Left lung (tissue), 10 donors: ENCODE results near the gene BICDL2. TPM values are rescaled to one million over a fixed set of nuclear protein-coding genes. Genes with fewer than 3 reads are reported as not detected.
"Not testable (repeated sequence)": the region's sequence is repeated elsewhere in the genome, so short reads cannot be mapped to it uniquely, and the experiment has no call there.

Source experiments
- ATAC-seq: fragments of 200-7000 bp; cut with Tn5 transposase; one replicate; pipeline ENCODE4 v1.9.1; 2020; ENCODE audit warnings: moderate library complexity
- DNase-seq, 4 donors: peaks; one replicate each; pipeline ENCODE4 v3.0.0-alpha.2; 2013 to 2020
- H3K27ac ChIP-seq, 2 donors: fragments of 200-600 bp; sonication (generic) in 1 of 2; one replicate each; pipeline versions ENCODE4 v1.5.0 to v1.8.0; 2020 to 2021
- H3K27me3 ChIP-seq, 2 donors: fragments of 200-600 bp; sonication (generic) in 1 of 2; one replicate each; pipeline versions ENCODE4 v1.5.0 to v1.8.0; 2020 to 2021
- H3K36me3 ChIP-seq, 2 donors: fragments of 200-600 bp; sonication (generic) in 1 of 2; one replicate each; pipeline versions ENCODE4 v1.5.0 to v1.8.0; 2020 to 2021
- H3K4me1 ChIP-seq, 2 donors: fragments of 200-600 bp; one replicate each; pipeline ENCODE4 v1.8.0; 2021
- H3K4me3 ChIP-seq, 2 donors: fragments of 200-600 bp; sonication (generic) in 1 of 2; one replicate each; pipeline versions ENCODE4 v1.5.0 to v1.8.0; 2020 to 2021; ENCODE audit warnings: mild to moderate bottlenecking in 1 of 2
- H3K9me3 ChIP-seq, 2 donors: fragments of 200-600 bp; sonication (generic) in 1 of 2; one replicate each; pipeline versions ENCODE4 v1.5.0 to v1.8.0; 2020 to 2021
- CTCF ChIP-seq, 2 donors: fragments of 200-600 bp; sonication (generic) in 1 of 2; IDR thresholded peaks; one replicate each; pipeline versions ENCODE4 v1.5.0 to v1.8.0; 2021; ENCODE audit warnings: antibody characterized with exemption in 2 of 2
- intact Hi-C, 2 donors: fragments of 100-400 bp; cut with DNase I; formaldehyde crosslinking; loops; one replicate each; pipeline versions ENCODE4 v1.11.2 to v1.14.2; 2022
- polyA plus RNA-seq, 6 donors: library from polyadenylated mRNA; unstranded; fragments of 120-200 nt; gene quantifications; one replicate each; pipeline ENCODE4 v1.2.1, GENCODE V29; 2013; ENCODE audit not compliant: insufficient read length in 6 of 6
- total RNA-seq, 2 donors: library from RNA; stranded (reverse); fragmentation: NEBNext Ultra II Directional; extraction: Animal tissue kit (Norgen Biotek cat#: 25700); gene quantifications; one replicate each; pipeline ENCODE4 v1.2.1, GENCODE V29; 2021
- donor health status: DM: no; HTN: yes; CAD: no.
- donor health status: DM: no; HTN: no; CAD: no.

BICDL2 gene
- total and polyA plus RNA-seq, 8 donors, result 2.5 to 18.1 (median 3.9) TPM

- peak overlapping the region; percentile 86 to 87 for H3K27ac ChIP-seq
- intact Hi-C loops, result no loop called here
- no peaks in the 10 kb centered on the region for H3K27me3 ChIP-seq
- H3K9me3 ChIP-seq, result no peaks in the 10 kb centered on the region
- H3K36me3 ChIP-seq, result peaks cover 0 to 6% of the 10 kb centered on the region in 2 donors
- peak; percentile 88 to 96 for TF ChIP-seq CTCF (IDR thresholded peaks at IDR 0.05)
- ATAC-seq (peak; percentile 98), DNase-seq (peak; percentile 89 to 99 (median 94))
- H3K4me3 ChIP-seq, result peak overlapping the region; percentile 74 to 76
- peaks cover 12 to 75% of the 10 kb centered on the region in 2 donors for H3K4me1 ChIP-seq
Measured at GRCh38 chr16:3059041-3059722, 22.4 kb upstream of the BICDL2 start.

GRCh38 chr16:3058139-3059030, 21.6 kb upstream of the BICDL2 start:
- Histone ChIP-seq H3K9me3 (no peaks in the 10 kb centered on the region), H3K27ac (peak overlapping the region; percentile 86 to 87), H3K27me3 (no peaks in the 10 kb centered on the region), H3K4me1 (peaks cover 12 to 79% of the 10 kb centered on the region in 2 donors), H3K36me3 (peaks cover 0 to 6% of the 10 kb centered on the region in 2 donors), H3K4me3 (peak overlapping the region; percentile 74 to 76)
- intact Hi-C loops, result no loop called here
- peak; percentile 62 for ATAC-seq
- DNase-seq, result peak in 2 of 4 donors; percentile 65 to 89
- no peak for TF ChIP-seq CTCF (IDR thresholded peaks at IDR 0.05)

DNA sequence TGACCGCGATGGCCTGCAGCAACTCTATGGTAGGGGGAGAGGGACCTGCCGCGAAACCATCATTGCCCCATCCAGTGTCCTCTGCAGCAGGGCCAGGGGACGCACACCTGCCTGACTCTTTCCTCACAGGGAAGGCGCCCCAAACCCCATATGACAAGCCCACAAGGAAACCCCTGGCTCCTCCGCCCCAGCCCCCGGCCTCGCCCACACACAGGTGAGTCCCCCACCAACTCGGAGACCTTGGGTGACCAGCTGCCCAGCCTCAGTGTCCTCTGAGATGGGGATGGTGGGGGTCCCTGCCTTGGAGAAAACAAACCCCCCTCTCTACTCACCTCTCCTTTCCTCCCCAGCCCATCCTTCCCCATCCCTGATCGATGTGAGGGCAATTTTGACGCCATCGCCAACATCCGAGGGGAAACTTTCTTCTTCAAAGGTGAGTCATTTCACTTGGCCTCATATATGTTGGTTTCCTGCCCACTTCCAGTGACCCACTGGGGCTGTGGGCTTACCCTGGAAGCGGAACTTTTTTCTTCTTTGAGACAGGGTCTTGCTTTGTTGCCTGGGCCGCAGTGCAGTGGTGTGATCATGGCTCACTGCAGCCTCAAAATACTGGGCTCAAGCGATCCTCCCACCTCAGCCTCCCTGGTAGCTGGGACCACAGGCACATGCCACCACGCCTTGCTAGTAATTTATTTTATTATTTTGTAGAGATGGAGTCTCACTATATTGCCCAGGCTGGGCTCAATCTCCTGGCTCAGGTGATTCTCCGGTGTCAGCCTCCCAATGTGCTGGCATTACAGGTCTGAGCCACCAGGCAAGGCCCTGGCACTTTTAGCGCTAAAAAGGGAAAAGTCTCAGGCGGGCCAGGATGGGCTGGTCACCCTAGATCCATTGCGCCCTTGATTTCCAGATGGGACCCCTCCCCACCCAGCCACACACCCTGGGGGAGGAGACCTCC, 20.7 kb upstream of the BICDL2 start:
- Histone ChIP-seq H3K4me1 (peaks cover 12 to 76% of the 10 kb centered on the region in 2 donors), H3K4me3 (peak overlapping the region in 1 of 2 donors; percentile 74), H3K36me3 (peaks cover 0 to 6% of the 10 kb centered on the region in 2 donors), H3K27me3 (no peaks in the 10 kb centered on the region), H3K27ac (peak overlapping the region in 1 of 2 donors; percentile 86), H3K9me3 (no peaks in the 10 kb centered on the region)
- no peak for TF ChIP-seq CTCF (IDR thresholded peaks at IDR 0.05)
- ATAC-seq (no peak), DNase-seq (peak in 1 of 4 donors; percentile 60)
- intact Hi-C loops, result no loop called here

- H3K9me3 ChIP-seq, result no peaks in the 10 kb centered on the region
- intact Hi-C loops, result no loop called here
- H3K36me3 ChIP-seq, result peaks cover 0 to 6% of the 10 kb centered on the region in 2 donors
- TF ChIP-seq CTCF (IDR thresholded peaks at IDR 0.05), result no peak
- H3K4me3 ChIP-seq, result no peak overlapping the region
- DNase-seq (peak in 1 of 4 donors; percentile 69), ATAC-seq (no peak)
- no peaks in the 10 kb centered on the region for H3K27me3 ChIP-seq
- peak overlapping the region in 1 of 2 donors; percentile 23 for H3K27ac ChIP-seq
- peaks cover 12 to 67% of the 10 kb centered on the region in 2 donors for H3K4me1 ChIP-seq
Measured at GRCh38 chr16:3056336-3057180, 19.8 kb upstream of the BICDL2 start.

DNA sequence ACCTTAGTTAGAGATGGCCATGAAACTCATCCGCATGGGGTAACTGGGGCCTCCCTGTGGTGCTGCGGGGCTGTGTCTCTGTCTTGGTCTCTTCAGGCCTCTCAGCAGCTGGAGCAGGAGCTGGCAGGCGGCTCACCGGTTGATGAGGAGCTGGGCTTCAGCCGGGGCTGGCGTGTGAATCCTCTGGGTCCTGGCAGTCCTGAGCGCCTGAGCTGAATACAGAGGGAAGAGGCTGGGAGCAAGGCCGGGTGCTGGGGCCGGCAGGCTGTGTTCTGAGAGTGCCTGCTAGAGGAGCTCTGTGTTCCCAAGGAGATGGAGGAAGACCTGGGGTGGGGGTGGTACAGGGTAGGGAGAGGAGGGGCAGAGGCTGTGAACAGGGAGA, 19.0 kb upstream of the BICDL2 start:
- intact Hi-C loops, H3K9me3 ChIP-seq, H3K27me3 ChIP-seq, H3K36me3 ChIP-seq, ATAC-seq, H3K4me3 ChIP-seq, DNase-seq: not testable (repeated sequence)
- H3K27ac ChIP-seq, result peak overlapping the region in 1 of 2 donors; percentile 82
- H3K4me1 ChIP-seq, result peaks cover 12 to 71% of the 10 kb centered on the region in 2 donors
